Psoas muscle (tissue), 8 donors: Measurements from ENCODE around the gene MGARP. TPM values are rescaled to one million over a fixed set of nuclear protein-coding genes. Genes with fewer than 3 reads are reported as not detected.
A peak's percentile ranks its signal among the peaks of the same experiment; 100 is the strongest.

Experiments used
- ATAC-seq, 4 donors: fragments of 200-7000 bp; cut with Tn5 transposase; one replicate each; pipeline ENCODE4 v1.9.1; 2020; ENCODE audit warnings: moderate library complexity in 3 of 4, mild to moderate bottlenecking in 2 of 4
- DNase-seq, 2 donors: peaks; one replicate each; pipeline ENCODE4 v3.0.0-alpha.2; 2020
- H3K27ac ChIP-seq: fragments of 200-600 bp; one replicate; pipeline ENCODE4 v1.8.0; 2022
- H3K27me3 ChIP-seq, 3 donors: fragments of 200-600 bp in 1 of 3; one replicate each; pipeline versions ENCODE4 v1.6.1 to v1.8.0; 2013 to 2022; ENCODE audit warnings: low read length in 2 of 3, mild to moderate bottlenecking in 2 of 3, moderate library complexity in 1 of 3; ENCODE audit not compliant: insufficient read depth in 3 of 3
- H3K36me3 ChIP-seq, 2 donors: fragments of 200-600 bp in 1 of 2; one replicate each; pipeline versions ENCODE4 v1.6.1 to v1.8.0; 2013 to 2022; ENCODE audit warnings: low read depth in 1 of 2, mild to moderate bottlenecking in 1 of 2, moderate library complexity in 1 of 2; ENCODE audit not compliant: insufficient read depth in 1 of 2
- H3K4me1 ChIP-seq: fragments of 200-600 bp; one replicate; pipeline ENCODE4 v1.8.0; 2022
- H3K4me3 ChIP-seq: fragments of 200-600 bp; one replicate; pipeline ENCODE4 v1.8.0; 2022; ENCODE audit warnings: mild to moderate bottlenecking
- H3K9me3 ChIP-seq: fragments of 200-600 bp; one replicate; pipeline ENCODE4 v1.8.0; 2022
- WGBS, 3 donors: extraction: QIAGEN DNeasy Blood & Tissue Kit; methylation state at CpG; one replicate each; pipeline versions ENCODE4 v1.1.6 to v1.1.7; 2013; 5-methylcytosine and 5-hydroxymethylcytosine counted together
- intact Hi-C, 2 donors: fragments of 100-400 bp; cut with DNase I; formaldehyde crosslinking; loops; one replicate each; pipeline versions ENCODE4 v1.11.0 to v1.14.2; 2022
- polyA plus RNA-seq, 3 donors: library from polyadenylated mRNA; stranded (reverse); fragments of 200-250 nt; gene quantifications; one replicate each; pipeline ENCODE4 v1.2.3, GENCODE V29; 2013
- total RNA-seq, 4 donors: library from RNA; stranded (reverse); fragmentation: NEBNext Ultra II Directional in 2 of 4; extraction: Animal tissue kit (Norgen Biotek cat#: 25700) in 2 of 4; gene quantifications; one replicate each; pipeline versions ENCODE4 v1.2.1 to v1.2.4, GENCODE V29; 2021 to 2023
- TF ChIP-seq, protein P1 (sequence below): fragments of 200-600 bp; IDR thresholded peaks from one replicate; pipeline ENCODE4 v1.8.0; 2022; ENCODE audit warnings: antibody characterized with exemption
- donor health status: healthy with polysubstance abuse.
- donor health status: DM: no; HTN: no; CAD: no; lungs with moderate emphysema.
- donor health status: Bipolar disorder and iron deficiency.
- donor health status: healthy.
- donor health status: DM: yes; HTN: yes; CAD: no.
- donor health status: DM: no; HTN: no; CAD: no.
- donor health status: DM: no; HTN: no; CAD: no.
- donor health status: DM: yes; HTN: yes; CAD: no.

The MGARP gene
- total and polyA plus RNA-seq, 7 donors = 0.13 to 2.1 (median 0.30) TPM; not detected in 1

- 73 to 79% (median 75%) methylated on average over 11 of the region's 11 CpGs for WGBS, 3 donors
These were observed 38.8 kb downstream of the MGARP start for GRCh38 chr4:139241086-139241783.

DNA sequence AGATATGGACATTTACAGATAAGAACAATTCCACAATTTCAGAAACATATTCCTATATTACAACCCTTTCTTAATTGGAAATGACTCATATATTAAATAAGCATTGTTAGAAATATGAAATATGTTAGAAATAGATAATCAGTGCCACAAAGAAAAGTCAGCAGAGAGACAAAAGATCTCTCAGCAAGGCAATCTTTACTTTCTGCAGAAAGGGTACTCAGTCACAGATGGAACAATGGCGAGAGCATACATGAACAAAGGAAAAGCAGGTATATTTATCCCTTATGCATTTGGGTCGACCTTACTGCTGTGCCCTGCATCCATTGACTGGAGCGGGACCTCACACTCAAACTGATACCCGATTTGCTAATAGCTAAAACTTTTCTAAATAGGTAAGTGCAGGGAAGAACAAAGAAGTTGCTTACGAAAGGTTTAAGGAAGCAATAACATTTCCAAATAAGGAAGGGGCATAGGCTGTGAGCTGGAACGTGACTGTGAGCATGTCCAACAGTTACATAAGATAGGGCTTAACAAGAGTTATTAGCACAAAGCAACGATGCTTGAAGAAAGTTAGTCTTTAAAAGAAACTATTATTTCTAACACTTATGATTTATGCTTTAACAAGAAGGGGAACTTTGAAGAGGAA lies 40.8 kb downstream of the MGARP start:
- no peaks in the 10 kb centered on the region for H3K9me3 ChIP-seq
- H3K27me3 ChIP-seq = no peaks in the 10 kb centered on the region
- no peak overlapping the region for H3K27ac ChIP-seq
- DNase-seq (no peak), ATAC-seq (no peak)
- WGBS, 3 donors = 86 to 90% (median 88%) methylated on average over 7 of the region's 7 CpGs
- no peaks in the 10 kb centered on the region for H3K36me3 ChIP-seq
- peaks cover 15% of the 10 kb centered on the region for H3K4me1 ChIP-seq
- H3K4me3 ChIP-seq = no peak overlapping the region
- intact Hi-C loops = loop anchor here in 1 of 2 donors (5.0 kb wide), 1 partner anchor 38 kb away; no protein-coding TSS in a partner anchor
- TF ChIP-seq, protein P1, sequence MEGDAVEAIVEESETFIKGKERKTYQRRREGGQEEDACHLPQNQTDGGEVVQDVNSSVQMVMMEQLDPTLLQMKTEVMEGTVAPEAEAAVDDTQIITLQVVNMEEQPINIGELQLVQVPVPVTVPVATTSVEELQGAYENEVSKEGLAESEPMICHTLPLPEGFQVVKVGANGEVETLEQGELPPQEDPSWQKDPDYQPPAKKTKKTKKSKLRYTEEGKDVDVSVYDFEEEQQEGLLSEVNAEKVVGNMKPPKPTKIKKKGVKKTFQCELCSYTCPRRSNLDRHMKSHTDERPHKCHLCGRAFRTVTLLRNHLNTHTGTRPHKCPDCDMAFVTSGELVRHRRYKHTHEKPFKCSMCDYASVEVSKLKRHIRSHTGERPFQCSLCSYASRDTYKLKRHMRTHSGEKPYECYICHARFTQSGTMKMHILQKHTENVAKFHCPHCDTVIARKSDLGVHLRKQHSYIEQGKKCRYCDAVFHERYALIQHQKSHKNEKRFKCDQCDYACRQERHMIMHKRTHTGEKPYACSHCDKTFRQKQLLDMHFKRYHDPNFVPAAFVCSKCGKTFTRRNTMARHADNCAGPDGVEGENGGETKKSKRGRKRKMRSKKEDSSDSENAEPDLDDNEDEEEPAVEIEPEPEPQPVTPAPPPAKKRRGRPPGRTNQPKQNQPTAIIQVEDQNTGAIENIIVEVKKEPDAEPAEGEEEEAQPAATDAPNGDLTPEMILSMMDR = no peak

More at GRCh38 chr4:139241086-139241783, 38.8 kb downstream of the MGARP start:
- H3K36me3 ChIP-seq = no peaks in the 10 kb centered on the region
- peaks cover 15% of the 10 kb centered on the region for H3K4me1 ChIP-seq
- H3K27me3 ChIP-seq = no peaks in the 10 kb centered on the region
- no peak overlapping the region for H3K27ac ChIP-seq
- DNase-seq (no peak), ATAC-seq (no peak)
- TF ChIP-seq, protein P1 = no peak
- intact Hi-C loops = no loop called here
- H3K9me3 ChIP-seq = no peaks in the 10 kb centered on the region
- H3K4me3 ChIP-seq = no peak overlapping the region

DNA sequence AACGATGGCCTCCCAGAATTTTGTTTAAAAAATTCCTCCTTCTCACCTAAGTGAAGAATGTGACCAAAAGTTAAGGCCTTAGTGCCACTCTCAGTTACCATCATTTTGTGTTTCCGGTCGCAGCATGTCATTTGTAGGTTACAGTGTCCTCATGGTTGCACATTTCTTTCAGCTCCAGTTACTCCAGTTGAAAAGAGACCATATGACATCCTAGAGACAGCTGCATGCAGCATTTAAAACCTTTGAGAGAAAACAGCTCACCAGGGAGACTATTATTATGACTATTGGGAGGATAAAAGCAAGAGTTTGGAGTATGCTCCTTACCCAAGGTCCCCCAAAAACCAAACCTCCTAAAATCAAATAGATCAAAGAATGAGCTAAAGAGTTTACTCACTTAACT lies 45.8 kb downstream of the MGARP start:
- 28 to 45% (median 34%) methylated on average over 3 of the region's 3 CpGs for WGBS, 3 donors
- ATAC-seq (peak in 2 of 4 donors; percentile 41 to 67), DNase-seq (no peak)
- TF ChIP-seq, protein P1 = no peak
- Histone ChIP-seq H3K36me3 (no peaks in the 10 kb centered on the region), H3K4me3 (no peak overlapping the region), H3K4me1 (no peaks in the 10 kb centered on the region), H3K27me3 (no peaks in the 10 kb centered on the region), H3K9me3 (no peaks in the 10 kb centered on the region), H3K27ac (peak overlapping the region; percentile 76)
- intact Hi-C loops = loop anchor here in 1 of 2 donors (5.0 kb wide), 1 partner anchor 63 kb away; no protein-coding TSS in a partner anchor

- Histone ChIP-seq H3K36me3 (no peaks in the 10 kb centered on the region), H3K27ac (no peak overlapping the region), H3K4me1 (no peaks in the 10 kb centered on the region), H3K27me3 (no peaks in the 10 kb centered on the region), H3K4me3 (no peak overlapping the region), H3K9me3 (no peaks in the 10 kb centered on the region)
- WGBS, 3 donors = 31 to 34% (median 33%) methylated on average over 3 of the region's 3 CpGs
- intact Hi-C loops = loop anchor here (5.0 kb wide), 2 partner anchors 63 to 68 kb away; no protein-coding TSS in a partner anchor
- DNase-seq (no peak), ATAC-seq (peak; percentile 63 to 89 (median 71))
- TF ChIP-seq, protein P1 = peak; percentile 74
These were observed 50.4 kb downstream of the MGARP start for GRCh38 chr4:139229534-139230039.
